Measurements from ENCODE around the gene ZBTB39.
"Not testable (repeated sequence)": the region's sequence is repeated elsewhere in the genome, so short reads cannot be mapped to it uniquely, and the experiment has no call there.

Gene ZBTB39

DNA sequence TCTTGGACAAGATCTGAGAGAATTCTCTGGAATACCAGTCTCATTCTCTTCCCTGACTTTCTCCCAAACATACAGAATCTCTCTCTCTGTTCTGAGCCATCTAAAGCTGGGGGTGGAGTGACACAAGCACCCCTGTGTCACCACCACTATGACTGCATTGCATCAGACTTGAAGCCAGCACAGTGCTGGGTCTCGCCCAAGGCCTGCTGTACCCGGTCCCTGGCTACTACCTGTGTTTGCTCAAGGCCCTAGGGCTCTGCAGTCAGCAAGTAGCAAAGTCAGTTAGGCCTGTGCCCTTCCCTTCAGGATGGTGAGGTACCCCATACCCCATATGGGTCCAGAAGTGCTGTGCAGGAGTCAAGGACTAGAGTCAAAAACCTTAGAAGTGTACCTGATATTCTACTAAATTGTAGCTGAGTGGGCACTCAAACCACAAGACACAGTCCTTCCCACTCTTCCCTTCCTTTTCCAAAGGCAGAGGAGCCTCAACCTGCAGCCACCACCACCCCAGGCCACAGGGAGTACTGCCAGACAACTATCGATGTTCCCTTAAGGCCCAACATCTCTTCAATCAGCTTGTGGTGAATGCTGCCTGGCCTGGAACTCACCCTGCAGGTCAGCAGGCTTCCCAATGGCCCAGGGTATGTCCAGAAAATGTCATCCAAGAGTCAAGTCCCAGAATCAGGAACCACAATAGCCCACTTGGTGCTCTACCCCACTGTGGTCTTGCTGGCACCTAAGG, 27.8 kb downstream of the ZBTB39 start:
- DNase-seq: no peak

DNA sequence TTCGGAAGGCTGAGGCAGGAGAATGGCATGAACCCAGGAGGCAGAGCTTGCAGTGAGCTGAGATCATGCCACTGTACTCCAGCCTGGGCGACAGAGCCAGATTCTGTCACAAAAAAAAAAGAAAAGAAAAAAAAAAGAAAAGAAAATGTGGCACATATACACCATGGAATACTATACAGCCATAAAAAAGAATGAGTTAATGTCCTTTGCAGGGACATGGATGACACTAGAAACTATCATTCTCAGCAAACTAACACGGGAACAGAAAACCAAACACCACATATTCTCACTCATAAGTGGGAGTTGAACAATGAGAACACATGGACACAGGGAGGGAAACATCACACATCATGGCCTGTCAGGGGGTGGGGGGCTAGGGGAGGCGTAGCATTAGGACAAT, 29.0 kb downstream of the ZBTB39 start:
- not testable (repeated sequence) for DNase-seq

DNA sequence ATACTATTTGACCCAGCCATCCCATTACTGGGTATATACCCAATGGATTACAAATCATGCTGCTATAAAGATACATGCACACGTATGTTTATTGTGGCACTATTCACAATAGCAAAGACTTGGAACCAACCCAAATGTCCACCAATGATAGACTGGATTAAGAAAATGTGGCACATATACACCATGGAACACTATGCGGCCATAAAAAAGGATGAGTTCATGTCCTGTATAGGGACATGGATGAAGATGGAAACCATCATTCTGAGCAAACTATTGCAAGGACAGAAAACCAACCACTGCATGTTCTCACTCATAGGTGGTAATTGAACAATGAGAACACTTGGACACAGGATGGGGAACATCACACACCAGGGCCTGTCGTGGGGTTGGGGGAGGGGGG, 32.1 kb downstream of the ZBTB39 start:
- DNase-seq: not testable (repeated sequence)

DNA sequence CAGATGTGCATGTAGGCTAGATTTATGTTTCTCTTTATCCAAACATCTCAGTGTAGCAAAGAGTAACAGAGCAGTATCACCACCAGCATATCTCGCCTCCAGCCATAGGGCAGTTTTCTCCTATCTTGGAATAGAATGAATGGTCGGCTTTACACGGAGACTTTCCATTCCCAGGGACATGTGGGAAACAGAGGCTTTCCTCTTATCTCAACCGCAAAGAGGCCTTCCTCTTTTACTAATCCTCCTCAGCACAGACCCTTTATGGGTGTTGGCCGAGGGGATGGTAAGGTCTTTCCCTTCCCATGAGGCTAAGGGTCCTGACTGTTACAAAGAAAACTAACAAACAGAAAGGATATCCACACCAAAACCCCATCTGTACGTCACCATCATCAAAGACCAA, 37.4 kb downstream of the ZBTB39 start:
- DNase-seq: not testable (repeated sequence)

DNA sequence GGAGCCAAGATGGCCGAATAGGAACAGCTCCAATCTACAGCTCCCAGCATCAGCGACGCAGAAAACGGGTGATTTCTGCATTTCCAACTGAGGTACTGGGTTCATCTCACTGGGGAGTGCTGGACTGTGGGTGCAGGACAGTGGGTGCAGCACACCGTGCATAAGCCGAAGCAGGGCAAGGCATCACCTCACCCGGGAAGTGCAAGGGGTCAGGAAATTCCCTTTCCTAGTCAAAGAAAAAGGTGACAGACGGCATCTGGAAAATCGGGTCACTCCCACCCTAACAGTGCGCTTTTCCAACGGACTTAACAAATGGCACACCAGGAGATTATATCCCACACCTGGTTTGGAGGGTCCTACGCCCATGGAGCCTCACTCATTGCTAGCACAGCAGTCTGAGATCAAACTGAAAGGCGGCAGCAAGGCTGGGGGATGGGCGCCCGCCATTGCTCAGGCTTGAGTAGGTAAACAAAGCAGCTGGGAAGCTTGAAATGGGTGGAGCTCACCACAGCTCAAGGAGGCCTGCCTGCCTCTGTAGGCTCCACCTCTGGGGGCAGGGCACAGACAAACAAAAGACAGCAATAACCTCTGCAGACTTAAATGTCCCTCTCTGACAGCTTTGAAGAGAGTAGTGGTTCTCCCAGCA, 40.2 kb downstream of the ZBTB39 start:
- not testable (repeated sequence) for DNase-seq

DNA sequence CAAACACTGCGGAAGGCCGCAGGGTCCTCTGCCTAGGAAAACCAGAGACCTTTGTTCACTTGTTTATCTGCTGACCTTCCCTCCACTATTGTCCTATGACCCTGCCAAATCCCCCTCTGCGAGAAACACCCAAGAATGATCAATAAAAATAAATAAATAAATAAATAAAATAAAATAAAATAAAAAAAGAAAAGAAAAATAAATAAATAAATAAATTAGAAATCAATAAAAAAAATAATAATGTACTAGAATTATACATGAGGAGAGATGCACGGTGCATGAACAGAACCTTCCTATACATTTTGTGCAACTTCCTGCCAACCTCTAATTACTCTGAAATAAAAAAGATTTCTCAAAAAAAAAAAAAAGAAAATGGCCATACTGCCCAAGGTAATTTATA, 41.2 kb downstream of the ZBTB39 start:
- not testable (repeated sequence) for DNase-seq

DNA sequence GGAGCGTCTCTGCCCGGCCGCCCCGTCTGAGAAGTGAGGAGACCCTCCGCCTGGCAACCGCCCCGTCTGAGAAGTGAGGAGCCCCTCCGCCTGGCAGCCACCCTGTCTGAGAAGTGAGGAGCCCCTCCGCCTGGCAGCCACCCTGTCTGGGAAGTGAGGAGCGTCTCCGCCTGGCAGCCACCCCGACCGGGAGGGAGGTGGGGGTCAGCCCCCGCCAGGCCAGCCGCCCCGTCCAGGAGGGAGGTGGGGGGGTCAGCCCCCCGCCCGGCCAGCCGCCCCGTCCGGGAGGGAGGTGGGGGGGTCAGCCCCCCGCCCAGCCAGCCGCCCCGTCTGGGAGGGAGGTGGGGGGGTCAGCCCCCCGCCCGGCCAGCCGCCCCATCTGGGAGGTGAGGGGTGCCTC, 42.8 kb downstream of the ZBTB39 start:
- not testable (repeated sequence) for DNase-seq

DNA sequence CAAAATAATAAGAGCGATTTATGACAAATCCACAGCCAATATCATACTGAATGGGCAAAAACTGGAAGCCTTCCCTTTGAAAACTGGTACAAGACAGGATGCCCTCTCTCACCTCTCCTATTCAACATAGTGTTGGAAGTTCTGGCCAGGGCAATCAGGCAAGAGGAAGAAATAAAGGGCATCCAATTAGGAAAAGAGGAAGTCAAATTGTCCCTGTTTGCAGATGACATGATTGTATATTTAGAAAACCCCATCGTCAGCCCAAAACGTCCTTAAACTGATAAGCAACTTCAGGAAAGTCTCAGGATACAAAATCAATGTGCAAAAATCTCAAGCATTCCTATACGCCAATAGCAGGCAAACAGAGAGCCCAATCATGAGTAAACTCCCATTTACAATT, 44.1 kb downstream of the ZBTB39 start:
- not testable (repeated sequence) for DNase-seq

DNA sequence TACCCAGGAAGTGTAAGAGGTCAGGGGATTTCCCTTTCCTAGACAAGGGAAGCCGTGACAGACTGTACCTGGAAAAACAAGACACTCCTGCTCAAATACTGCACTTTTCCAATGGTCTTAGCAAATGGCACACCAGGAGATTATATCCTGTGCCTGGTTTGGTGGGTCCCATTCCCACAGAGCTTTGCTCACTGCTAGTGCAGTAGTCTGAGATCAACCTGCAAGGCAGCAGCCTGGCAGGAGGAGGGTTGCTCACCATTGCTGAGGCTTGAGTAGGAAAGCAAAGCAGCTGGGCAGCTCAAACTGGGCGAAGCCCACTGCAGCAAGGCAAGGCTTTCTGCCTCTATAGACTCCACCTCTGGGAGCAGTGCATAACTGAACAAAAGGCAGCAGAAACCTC, 47.9 kb downstream of the ZBTB39 start:
- DNase-seq: no peak

DNA sequence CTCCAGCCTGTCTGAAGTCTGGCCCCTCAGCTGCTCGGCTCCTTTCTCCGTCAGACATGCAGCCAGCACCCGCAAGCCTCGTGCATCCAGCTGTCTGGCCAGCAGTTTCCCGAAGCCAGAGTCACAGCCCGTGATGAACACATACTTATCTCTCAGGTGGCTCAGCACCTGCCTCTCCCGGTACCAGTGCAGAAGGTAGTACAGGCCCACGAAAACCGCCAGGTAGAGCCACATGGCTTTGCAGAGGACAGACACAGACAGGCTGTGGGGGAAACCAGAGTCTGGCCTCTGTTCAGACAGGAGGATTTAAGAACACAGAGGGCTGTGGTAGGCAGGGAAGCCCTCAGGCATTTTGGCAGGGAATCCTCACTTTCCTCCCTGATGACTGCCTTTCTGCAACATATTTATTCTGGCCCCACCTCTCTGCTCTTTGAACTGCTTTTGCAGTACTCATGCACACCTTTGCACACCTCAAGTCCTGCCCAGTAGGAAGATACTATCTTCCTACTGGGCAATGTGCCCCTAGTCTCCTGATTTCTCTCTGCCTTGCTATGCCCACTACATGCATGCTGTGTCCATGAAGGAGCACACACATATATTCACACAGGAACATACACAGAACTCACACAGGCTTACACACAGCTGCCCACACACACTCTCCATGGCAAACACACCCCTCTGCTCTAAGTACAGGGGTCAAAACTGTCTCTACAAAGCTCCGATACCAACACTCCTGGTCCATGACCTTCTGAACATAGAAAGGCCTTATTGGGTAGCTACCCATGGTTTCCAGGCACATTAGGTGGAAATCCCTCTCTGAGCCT, 48.9 kb downstream of the ZBTB39 start, which contains the start of gene RDH16:
TSS of gene RDH16 (minus strand) at position 380 of the 824 bp plus-strand sequence. CDS start at position 234, 146 bp downstream.
- DNase-seq: no peak

DNA sequence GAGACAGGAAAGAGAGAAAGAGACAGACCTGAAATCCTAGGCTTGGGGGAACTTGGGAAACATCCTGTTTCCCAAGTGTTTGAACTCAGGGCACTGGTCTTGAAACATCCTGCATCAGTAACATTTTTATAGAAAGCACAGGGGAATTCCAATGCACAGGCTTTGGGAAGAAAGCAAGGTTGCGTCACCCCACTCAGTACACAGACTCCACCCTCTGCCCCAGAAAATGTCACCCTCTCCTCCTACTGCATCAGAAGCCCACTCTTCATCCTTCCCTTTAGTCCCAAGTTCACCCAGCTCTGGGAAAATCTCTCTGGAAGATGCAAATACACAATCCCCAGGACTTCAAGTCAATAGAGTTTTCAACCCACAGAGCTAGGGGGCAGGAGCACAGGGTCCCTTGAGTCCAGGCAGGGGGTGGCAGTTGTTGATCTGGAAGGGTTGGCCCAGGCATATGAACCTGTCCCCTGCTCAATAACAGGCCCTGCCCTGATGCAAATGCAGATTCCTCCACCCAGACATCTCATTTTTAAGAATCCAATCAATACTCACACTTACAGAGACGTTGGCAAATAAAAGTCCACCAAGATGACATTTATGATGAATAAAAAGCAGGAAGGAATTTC, 50.6 kb downstream of the ZBTB39 start:
- DNase-seq: no peak

DNA sequence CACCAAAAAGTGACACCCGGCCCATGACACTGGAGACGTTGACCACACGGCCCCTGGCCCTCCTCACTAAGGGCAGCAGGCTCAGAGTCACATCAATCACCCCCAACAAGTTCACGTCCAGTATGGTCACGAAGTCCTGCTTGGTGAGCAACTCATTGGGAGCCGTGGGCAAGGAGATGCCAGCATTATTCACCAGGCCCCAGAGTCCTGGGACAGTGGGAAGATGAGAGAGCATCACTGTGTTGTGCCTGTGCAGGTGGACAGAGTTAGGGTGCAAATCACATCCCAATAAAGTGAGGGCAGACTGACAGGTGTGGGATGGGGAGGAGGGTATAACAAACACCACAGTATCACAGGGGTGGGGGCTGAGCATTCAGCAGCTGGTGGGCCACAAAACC, 51.4 kb downstream of the ZBTB39 start:
- no peak for DNase-seq

DNA sequence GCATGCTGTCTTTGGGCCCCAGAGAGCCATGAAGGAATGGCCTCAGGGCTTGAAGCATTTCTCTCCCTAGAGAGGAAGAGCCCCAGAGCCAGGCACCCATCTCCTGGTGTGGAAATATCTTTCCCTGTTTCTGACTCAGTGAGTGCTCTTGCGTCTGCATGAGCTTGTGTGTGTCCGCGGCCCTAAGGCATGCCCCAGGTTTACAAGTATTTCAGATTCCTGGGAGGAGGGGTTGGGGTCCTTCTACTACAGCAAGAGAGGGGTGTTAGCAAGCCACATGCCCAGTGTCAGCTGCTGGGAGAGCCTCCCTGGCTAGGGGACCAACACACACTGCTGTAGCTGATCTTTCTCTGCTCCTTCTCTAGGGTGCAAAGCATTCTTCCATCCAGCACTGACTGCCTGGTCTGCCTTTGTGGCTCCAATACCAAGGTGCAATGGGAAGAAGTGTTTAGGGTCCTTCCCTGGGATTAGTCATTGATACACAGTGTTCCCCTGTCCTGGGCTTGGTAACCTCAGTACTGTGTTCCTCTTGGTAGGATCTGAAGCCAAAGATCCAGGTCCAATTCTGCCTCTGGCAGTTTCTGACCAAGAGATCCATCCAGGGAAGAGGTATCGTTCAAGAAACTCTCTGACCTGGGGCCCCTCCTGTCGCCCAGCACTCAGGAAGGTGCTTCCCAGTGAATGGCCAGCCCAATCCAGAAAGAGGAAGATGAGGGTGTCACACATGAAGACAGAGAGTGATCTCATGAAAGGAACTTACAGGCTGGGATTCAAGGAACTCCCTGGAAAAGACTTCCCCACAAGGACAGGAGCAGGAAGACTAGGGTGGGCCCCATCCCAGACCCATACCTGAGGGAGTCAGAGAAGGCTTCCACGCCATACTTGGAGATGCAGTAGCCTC, 52.0 kb downstream of the ZBTB39 start:
- DNase-seq: no peak

DNA sequence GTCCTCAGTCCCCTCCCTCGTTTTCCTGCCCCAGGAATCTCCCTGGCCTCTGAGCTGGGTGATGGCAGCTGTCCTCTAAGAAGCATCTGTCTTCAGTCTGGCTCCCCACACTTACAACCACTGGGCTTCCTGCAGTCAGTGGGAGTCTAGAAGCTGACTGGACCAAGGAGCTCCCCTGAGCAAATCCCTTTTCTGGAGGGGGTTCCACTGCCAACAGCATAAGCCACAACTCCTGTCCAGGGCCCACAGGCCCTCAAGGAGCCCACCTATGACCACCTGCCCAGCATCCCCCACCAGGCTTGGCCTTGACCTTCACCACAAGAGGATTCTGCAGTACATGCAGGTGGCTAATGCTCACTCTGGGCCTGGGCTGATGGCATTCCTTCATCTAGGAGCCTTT, 53.0 kb downstream of the ZBTB39 start:
- DNase-seq: no peak

DNA sequence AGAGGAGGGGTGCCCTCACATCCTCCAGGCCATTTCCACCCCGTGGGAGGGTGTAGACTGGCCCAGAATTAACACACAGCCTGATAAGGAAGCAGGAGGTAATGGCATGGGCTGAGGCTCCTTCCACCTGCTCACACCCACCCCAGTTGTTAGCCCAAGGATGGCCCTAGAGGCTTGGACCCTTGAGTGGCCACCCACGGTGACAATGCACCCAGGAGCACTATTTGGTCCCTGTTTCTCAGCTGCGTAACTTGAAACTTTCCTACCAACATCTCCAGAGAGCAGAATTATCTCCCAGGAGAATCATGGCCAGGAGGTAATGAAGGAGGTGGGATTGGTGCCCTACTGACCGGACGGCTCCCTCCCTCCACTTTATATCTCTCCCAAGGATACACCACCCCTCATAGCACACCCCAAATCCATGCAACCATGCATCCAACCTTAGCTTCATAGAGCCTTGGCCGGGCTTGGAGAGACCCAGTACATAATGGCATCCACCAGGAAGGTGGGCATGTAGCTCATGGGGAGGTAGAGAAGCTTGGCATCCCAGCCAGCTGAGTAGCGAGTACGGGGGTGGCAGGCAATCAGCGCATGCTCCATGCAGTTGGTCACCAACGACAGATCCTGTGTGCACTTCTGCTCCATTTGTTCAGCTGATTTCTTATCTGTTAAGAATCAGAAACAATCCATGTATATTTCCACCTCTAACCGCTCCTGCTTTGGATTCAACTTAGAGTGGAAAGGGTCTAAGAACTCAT, 54.6 kb downstream of the ZBTB39 start:
- DNase-seq: no peak

DNA sequence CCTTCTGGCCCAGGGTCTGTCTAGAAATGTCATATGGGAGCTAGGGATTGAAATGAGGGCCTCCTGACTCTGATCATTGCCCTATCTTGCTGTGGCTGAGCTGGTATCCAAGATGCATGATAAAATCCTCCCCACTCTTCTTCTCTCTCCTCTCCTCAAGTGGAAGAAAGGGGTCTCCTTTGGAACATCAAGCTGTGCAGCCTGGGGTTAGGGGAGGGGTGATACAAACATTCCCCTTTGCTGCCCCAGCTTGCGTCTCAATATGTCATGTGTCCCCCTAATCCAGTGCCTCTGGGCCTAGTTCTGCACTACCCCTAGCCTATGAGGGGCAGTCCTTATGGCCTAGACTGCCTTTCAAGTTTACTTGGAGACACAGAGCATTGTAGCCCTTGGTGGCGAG, 57.5 kb downstream of the ZBTB39 start:
- DNase-seq: no peak
